Raji (cell line): ENCODE measurements around the gene ADAMTS2.

Experiments used
- POLR2A ChIP-seq: IDR thresholded peaks from 2 replicates; pipeline ENCODE4 v1.6.1; 2011; ENCODE audit warnings: low read depth, low read length, control low read depth; ENCODE audit not compliant: insufficient read depth

The ADAMTS2 gene

DNA sequence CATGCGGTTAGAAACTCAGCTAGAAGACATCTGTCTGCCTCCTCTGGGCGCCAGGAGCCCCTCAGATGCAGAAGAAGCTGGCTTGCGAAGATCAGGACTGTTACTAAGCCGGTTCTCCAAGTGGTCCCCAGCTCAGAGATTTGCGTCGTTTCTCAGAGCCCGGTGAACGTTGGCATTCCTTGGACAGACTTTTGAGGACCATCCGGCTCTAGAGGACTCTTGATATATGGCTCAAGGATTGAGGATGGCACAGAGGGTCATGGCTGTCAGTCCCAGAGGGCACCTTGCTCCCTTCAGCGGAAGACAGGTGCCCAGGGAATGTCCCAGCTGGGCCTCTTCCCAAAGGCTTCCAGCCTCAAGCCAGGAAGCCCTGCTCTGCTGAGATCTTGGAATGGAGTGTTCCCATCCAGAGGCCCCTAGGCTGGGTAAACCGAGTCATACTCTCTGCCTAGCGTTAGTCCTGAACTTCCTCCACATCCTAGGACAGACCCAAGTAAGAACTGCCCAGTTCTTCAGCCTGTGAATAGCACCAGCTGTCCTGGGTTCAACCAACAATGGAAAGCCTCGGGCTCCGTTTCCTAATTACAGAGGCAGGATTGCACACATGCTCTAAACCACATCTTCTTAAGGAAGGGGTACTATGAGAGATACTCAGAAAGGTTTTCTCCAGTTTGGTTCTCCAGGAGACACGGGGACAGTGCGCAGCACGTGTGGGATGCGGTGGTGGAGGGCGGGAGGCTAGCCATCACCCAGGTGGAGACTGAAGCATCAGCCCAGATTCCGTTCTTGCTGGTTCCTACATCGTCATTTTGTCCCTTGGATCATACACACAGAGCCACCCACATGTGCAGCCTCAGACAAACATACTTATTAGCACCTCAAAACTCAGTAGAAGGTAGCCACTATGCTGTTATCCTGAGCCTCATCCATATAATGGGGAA is 233.7 kb downstream of the ADAMTS2 start:
- no peak for TF ChIP-seq POLR2A

DNA sequence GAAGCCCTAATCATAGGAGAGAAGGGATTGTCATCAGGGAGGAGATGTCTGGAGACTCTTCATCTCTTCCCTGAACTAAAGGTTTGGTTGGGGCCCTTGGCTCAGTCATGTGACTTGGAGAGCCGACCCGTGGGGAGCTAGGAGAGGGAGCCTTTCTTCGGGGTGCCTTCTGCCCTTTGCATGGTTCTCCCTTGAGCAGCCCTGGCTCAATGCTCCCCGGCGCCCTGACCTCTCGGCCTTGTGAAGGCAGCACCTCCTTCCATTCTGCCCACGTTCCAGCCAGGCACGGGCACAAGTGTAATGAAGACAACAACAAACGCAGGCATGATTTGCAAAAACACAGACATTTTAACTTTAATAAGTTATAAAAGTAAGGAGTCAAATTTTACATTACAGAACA is 234.7 kb downstream of the ADAMTS2 start:
- TF ChIP-seq POLR2A: no peak

DNA sequence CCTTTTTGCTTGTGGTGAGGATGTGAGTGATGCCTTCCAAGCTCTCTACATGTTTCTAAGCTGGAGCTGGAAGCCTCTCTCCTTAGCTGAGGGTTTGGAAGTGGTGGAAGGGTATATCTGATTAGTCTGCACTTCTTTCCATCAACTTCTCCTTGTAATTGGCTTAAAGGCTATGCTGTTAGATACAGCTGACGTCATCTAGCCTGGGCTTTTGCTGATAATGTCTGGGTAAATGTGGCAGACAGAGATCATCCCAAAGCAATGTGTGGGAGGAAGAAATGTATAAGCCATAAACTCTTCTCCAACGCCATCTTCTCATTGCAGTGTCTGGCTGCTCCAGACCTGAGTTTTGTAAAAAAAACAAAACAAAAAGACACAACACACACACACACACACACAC is 255.8 kb downstream of the ADAMTS2 start:
- TF ChIP-seq POLR2A: no peak

DNA sequence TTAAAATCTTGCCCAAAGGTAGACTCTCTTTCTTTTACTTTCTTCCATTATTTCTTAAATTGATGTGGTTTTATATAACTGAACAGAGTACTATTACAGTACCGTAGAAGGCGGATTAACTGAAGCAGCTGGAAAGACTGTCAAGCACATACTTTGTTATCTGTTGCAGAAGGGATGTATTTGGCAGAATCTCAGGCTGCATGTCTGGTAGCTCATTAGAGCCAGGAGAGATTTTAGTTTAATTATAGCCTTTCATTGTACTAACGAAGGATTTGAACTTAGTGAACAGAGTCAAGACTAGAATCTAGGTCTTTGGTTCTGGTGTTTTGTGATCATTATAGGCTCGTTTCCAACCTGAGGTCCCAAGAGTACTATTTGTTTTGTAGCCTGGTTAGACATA is 264.5 kb downstream of the ADAMTS2 start:
- TF ChIP-seq POLR2A: no peak

DNA sequence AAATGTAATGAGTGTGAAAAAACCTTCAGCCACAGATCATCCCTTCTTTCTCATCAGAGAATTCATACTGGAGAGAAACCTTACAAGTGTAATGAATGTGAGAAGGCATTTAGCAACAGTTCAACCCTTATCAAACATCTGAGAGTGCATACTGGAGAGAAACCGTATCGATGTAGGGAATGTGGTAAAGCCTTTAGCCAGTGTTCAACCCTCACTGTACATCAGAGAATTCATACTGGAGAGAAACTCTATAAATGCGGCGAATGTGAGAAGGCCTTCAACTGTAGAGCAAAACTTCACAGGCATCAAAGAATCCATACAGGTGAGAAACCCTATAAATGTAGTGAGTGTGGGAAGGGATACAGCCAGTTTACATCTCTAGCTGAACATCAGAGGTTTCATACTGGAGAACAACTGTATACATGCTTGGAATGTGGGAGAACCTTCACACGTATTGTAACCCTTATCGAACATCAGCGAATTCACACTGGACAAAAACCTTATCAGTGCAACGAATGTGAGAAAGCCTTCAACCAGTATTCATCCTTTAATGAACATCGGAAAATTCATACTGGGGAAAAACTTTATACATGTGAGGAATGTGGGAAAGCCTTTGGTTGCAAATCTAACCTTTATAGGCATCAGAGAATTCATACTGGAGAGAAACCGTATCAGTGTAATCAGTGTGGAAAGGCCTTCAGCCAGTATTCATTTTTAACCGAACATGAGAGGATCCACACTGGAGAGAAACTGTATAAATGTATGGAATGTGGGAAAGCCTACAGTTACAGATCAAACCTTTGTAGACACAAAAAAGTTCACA is 265.9 kb downstream of the ADAMTS2 start:
- TF ChIP-seq POLR2A: no peak

DNA sequence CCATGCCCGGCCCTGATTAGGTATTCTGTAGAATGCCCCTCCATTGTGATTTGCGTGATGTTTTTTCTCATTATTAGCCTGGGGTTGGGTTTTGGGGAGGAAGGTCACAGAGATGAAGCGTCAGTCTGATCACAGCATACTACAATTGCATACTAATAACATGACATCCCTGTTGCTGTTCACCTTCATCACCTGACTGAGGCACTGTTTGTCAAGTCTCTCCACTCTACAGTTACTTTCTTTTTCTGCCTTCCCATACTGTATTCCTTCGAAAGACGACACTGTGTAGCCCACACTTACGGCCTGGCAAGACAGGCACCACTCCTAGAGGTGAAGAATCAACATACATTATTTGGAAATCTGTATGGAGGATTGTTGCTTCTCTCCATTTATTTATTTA is 279.6 kb downstream of the ADAMTS2 start:
- no peak for TF ChIP-seq POLR2A

DNA sequence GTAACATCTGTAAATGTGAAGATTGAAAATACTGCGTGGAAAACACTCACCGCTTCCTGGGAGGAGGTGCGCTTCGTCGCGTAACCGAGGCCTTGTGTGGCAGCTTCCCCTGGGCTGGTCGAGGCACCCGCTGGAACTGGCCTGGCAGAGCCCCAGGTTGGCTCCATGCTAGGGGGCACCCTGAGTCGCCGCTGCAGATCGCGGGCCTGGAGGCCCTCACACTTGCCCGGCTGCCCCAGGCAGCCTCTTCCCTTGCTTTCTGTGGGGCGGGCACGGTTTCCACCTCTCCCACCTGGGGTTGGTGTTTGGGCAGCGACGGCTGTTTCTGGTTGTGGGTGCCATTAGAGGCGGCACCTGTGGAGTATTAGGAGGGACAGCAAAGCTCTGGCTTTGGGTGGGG is 284.2 kb downstream of the ADAMTS2 start:
- TF ChIP-seq POLR2A: no peak
